ENCODE measurements around the gene SLC6A12. TPM values are rescaled to one million over a fixed set of nuclear protein-coding genes. Genes with fewer than 3 reads are reported as not detected.

SLC6A12 gene
- total RNA-seq, 4 donors from 2014 or later, result 1.2 to 13.5 (median 3.0) TPM

- intact Hi-C loops (cut with DNase I; ENCODE audit: low total_unique reads) (no loop called here), in situ Hi-C loops (cut with MboI; ENCODE audit: low pct_ligation_motif_present in 1 of 4, low pct_unique_long_range_greater_than_20kb in 1 of 4, low sequenced_read_pairs in 3 of 4) (no loop called here)
- no peak for DNase-seq
- peaks cover 45% of the 10 kb centered on the region for H3K27me3 ChIP-seq
- 79 to 86% methylated on average over 6 to 10 of the region's 11 CpGs for WGBS, 2 donors (ENCODE audit: low coverage in 1 of 2)
- peaks cover 0 to 10% (median 3%) of the 10 kb centered on the region in 4 donors for H3K4me1 ChIP-seq
- peak overlapping the region in 1 of 4 donors; percentile 43 for H3K4me3 ChIP-seq
- H3K27ac ChIP-seq, result no peak overlapping the region
- no peaks in the 10 kb centered on the region for H3K36me3 ChIP-seq
- H3K9me3 ChIP-seq, result no peaks in the 10 kb centered on the region
- TF ChIP-seq POLR2A (IDR thresholded peaks at IDR 0.05) (no peak), CTCF (IDR thresholded peaks at IDR 0.05) (no peak), POLR2AphosphoS5 (IDR thresholded peaks at IDR 0.05) (no peak), EP300 (IDR thresholded peaks at IDR 0.05; ENCODE audit: low read depth) (no peak)
Measured at GRCh38 chr12:204261-204678, 9.7 kb downstream of the SLC6A12 start.

- H3K4me3 ChIP-seq, result peak overlapping the region in 3 of 4 donors; percentile 24 to 50 (median 43)
- no peaks in the 10 kb centered on the region for H3K36me3 ChIP-seq
- peaks cover 0 to 10% (median 3%) of the 10 kb centered on the region in 4 donors for H3K4me1 ChIP-seq
- intact Hi-C loops (cut with DNase I; ENCODE audit: low total_unique reads), result no loop called here
- in situ Hi-C loops (cut with MboI; ENCODE audit: low pct_ligation_motif_present in 1 of 4, low pct_unique_long_range_greater_than_20kb in 1 of 4, low sequenced_read_pairs in 3 of 4), result no loop called here
- DNase-seq, result no peak
- WGBS, 2 donors (ENCODE audit: low coverage in 1 of 2), result 47% methylated on average over 46 of the region's 84 CpGs; no CpG with 5 or more reads in 1 of the 2 donors
- peaks cover 49% of the 10 kb centered on the region for H3K27me3 ChIP-seq
- TF ChIP-seq CTCF (IDR thresholded peaks at IDR 0.05) (peak in 1 of 5 experiments; percentile 5), POLR2AphosphoS5 (IDR thresholded peaks at IDR 0.05) (no peak)
- H3K27ac ChIP-seq, result no peak overlapping the region
- no peaks in the 10 kb centered on the region for H3K9me3 ChIP-seq
Measured at GRCh38 chr12:203462-204260, 10.3 kb downstream of the SLC6A12 start.

- WGBS, 2 donors (ENCODE audit: low coverage in 1 of 2), result 71 to 80% methylated on average over 8 to 16 of the region's 16 CpGs
- intact Hi-C loops (cut with DNase I; ENCODE audit: low total_unique reads) (no loop called here), in situ Hi-C loops (cut with MboI; ENCODE audit: low pct_ligation_motif_present in 1 of 4, low pct_unique_long_range_greater_than_20kb in 1 of 4, low sequenced_read_pairs in 3 of 4) (no loop called here)
- TF ChIP-seq CTCF (IDR thresholded peaks at IDR 0.05), result no peak
- no peak for TF ChIP-seq EP300 (IDR thresholded peaks at IDR 0.05; ENCODE audit: low read depth)
- TF ChIP-seq POLR2AphosphoS5 (IDR thresholded peaks at IDR 0.05), result no peak
- TF ChIP-seq POLR2A (IDR thresholded peaks at IDR 0.05), result no peak
- Histone ChIP-seq H3K27ac (no peak overlapping the region), H3K4me3 (peak overlapping the region in 3 of 4 donors; percentile 24 to 50 (median 43)), H3K36me3 (no peaks in the 10 kb centered on the region), H3K27me3 (peaks cover 52% of the 10 kb centered on the region), H3K4me1 (peaks cover 0 to 10% (median 3%) of the 10 kb centered on the region in 4 donors), H3K9me3 (no peaks in the 10 kb centered on the region)
- no peak for DNase-seq
Measured at GRCh38 chr12:203074-203461, 10.9 kb downstream of the SLC6A12 start.

- 50 to 56% methylated on average over 5 to 15 of the region's 15 CpGs for WGBS, 2 donors (ENCODE audit: low coverage in 1 of 2)
- peaks cover 52% of the 10 kb centered on the region for H3K27me3 ChIP-seq
- TF ChIP-seq POLR2AphosphoS5 (IDR thresholded peaks at IDR 0.05) (no peak), CTCF (IDR thresholded peaks at IDR 0.05) (no peak), POLR2A (IDR thresholded peaks at IDR 0.05) (no peak), EP300 (IDR thresholded peaks at IDR 0.05; ENCODE audit: low read depth) (no peak)
Measured at GRCh38 chr12:202081-202731, 11.8 kb downstream of the SLC6A12 start.

More at GRCh38 chr12:202081-202731, 11.8 kb downstream of the SLC6A12 start:
- H3K27ac ChIP-seq, result no peak overlapping the region
- intact Hi-C loops (cut with DNase I; ENCODE audit: low total_unique reads) (no loop called here), in situ Hi-C loops (cut with MboI; ENCODE audit: low pct_ligation_motif_present in 1 of 4, low pct_unique_long_range_greater_than_20kb in 1 of 4, low sequenced_read_pairs in 3 of 4) (no loop called here)
- H3K36me3 ChIP-seq, result no peaks in the 10 kb centered on the region
- H3K4me3 ChIP-seq, result no peak overlapping the region
- peaks cover 0 to 10% (median 3%) of the 10 kb centered on the region in 4 donors for H3K4me1 ChIP-seq
- H3K9me3 ChIP-seq, result no peaks in the 10 kb centered on the region
- no peak for DNase-seq
